HepG2 (cell line): ENCODE data around the gene MRFAP1. TPM values are rescaled to one million over a fixed set of nuclear protein-coding genes. Genes with fewer than 3 reads are reported as not detected.
A peak's percentile ranks its signal among the peaks of the same experiment; 100 is the strongest.

Experiments
- ATAC-seq: fragments of 200-7000 bp; cut with Tn5 transposase; 3 replicates; pipeline ENCODE4 v1.9.1; 2020; ENCODE audit warnings: mild to moderate bottlenecking, moderate library complexity
- BruUV-seq: library from RNA; stranded (reverse); fragments of 400-500 nt; replicated peaks from 2 replicates; lab custom pipeline; 2021; lab: Mats Ljungman, UMichigan
- CTCF ChIA-PET: fragments of 300-600 bp; formaldehyde crosslinking; extraction: SDS; loops from one replicate; lab custom pipeline; 2021; ENCODE audit warnings: low total read pairs, inconsistent platforms, low intra/inter-chr PET ratio; lab: Yijun Ruan, JAX
- POLR2A ChIA-PET: fragments of 350-600 bp; sonication (Branson Sonifier 250); formaldehyde crosslinking; loops from one replicate; lab custom pipeline; 2020; ENCODE audit warnings: antibody characterized with exemption, inconsistent platforms; lab: Yijun Ruan, JAX
- DNase-seq: peaks from one replicate; pipeline ENCODE4 v3.0.0-alpha.2; 2015; ENCODE audit warnings: low spot score
- FAIRE-seq: peaks from 3 replicates; lab custom pipeline; 2011; peaks lifted over from hg19 to GRCh38; lab: Jason Lieb, UNC
- H2AFZ ChIP-seq: one replicate; pipeline ENCODE4 v1.6.1; 2011; ENCODE audit warnings: low read length, inconsistent platforms
- H3K27ac ChIP-seq: fragments of 300-600 bp; 3 replicates; pipeline ENCODE4 v1.8.0; 2011; ENCODE audit warnings: mixed run types, mild to moderate bottlenecking, mixed read lengths, low read length, inconsistent platforms; ENCODE audit not compliant: insufficient read depth; ENCODE audit errors: extremely low read length
- H3K27me3 ChIP-seq, 2 experiments: fragments of 200-600 bp in 1 of 2; 2 replicates in 1 of 2; 3 replicates in 1 of 2; pipeline versions ENCODE4 v1.6.0 to v1.8.0; 2011; ENCODE audit warnings: low read length in 2 of 2, mild to moderate bottlenecking in 2 of 2, moderate library complexity in 2 of 2, inconsistent platforms in 1 of 2; ENCODE audit not compliant: insufficient read depth in 2 of 2, control insufficient read depth in 1 of 2
- H3K36me3 ChIP-seq, 2 experiments: fragments of 200-600 bp in 1 of 2; replicated peaks in 1 of 2; 2 replicates in 1 of 2; 3 replicates in 1 of 2; pipeline versions ENCODE4 v1.5.1 to v1.8.0; 2011; ENCODE audit warnings: low read length in 2 of 2, inconsistent platforms in 1 of 2; ENCODE audit not compliant: insufficient read depth in 2 of 2, control insufficient read depth in 1 of 2
- H3K4me1 ChIP-seq: 2 replicates; pipeline ENCODE4 v1.5.1; 2012; ENCODE audit warnings: low read length, inconsistent platforms; ENCODE audit not compliant: insufficient read depth
- H3K4me2 ChIP-seq: 2 replicates; pipeline ENCODE4 v1.6.0; 2011; ENCODE audit warnings: low read depth, low read length, inconsistent platforms
- H3K4me3 ChIP-seq, 3 experiments: fragments of 200-600 bp in 1 of 3; sonication (generic), shearing (Covaris generic) in 1 of 3; replicated peaks in 1 of 3; 2 replicates each; pipeline ENCODE4 v1.5.1; 2011 to 2016; ENCODE audit warnings: low read length in 3 of 3, inconsistent platforms in 2 of 3, low read depth in 2 of 3, mild to moderate bottlenecking in 2 of 3, control low read depth in 1 of 3, mixed read lengths in 1 of 3; ENCODE audit not compliant: insufficient read depth in 1 of 3
- H3K79me2 ChIP-seq: one replicate; pipeline ENCODE4 v1.6.1; 2011; ENCODE audit warnings: low read length, inconsistent platforms; ENCODE audit not compliant: insufficient read depth
- H3K9ac ChIP-seq: 2 replicates; pipeline ENCODE4 v1.6.0; 2011; ENCODE audit warnings: mild to moderate bottlenecking, low read depth, low read length, inconsistent platforms; ENCODE audit not compliant: insufficient read depth
- H3K9me3 ChIP-seq: 2 replicates; pipeline ENCODE4 v1.5.1; 2012; ENCODE audit warnings: mild to moderate bottlenecking, low read length
- H4K20me1 ChIP-seq: 2 replicates; pipeline ENCODE4 v1.6.0; 2011; ENCODE audit warnings: inconsistent platforms, mild to moderate bottlenecking, low read length, moderate library complexity; ENCODE audit not compliant: insufficient read depth
- ERF ChIP-seq: IDR thresholded peaks from 2 replicates; pipeline ENCODE4 v1.6.1; 2018; ENCODE audit warnings: missing biosample characterization, missing genetic modification reagents
- GTF2F1 ChIP-seq: fragments of 150-350 bp; IDR thresholded peaks from 2 replicates; pipeline ENCODE4 v1.6.1; 2014; ENCODE audit warnings: low read length
- JUN ChIP-seq: sonication (generic); formaldehyde crosslinking; IDR thresholded peaks from 2 replicates; pipeline ENCODE4 v1.4.0; 2020; ENCODE audit warnings: mild to moderate bottlenecking, missing genetic modification reagents
- LRRFIP1 ChIP-seq: sonication (generic); formaldehyde crosslinking; conservative IDR thresholded peaks from 2 replicates; pipeline ENCODE4 v1.4.0; 2020; ENCODE audit warnings: missing genetic modification reagents
- MNT ChIP-seq: fragments of 450-650 bp; IDR thresholded peaks from 2 replicates; pipeline ENCODE4 v1.6.1; 2016
- NR2F6 ChIP-seq, 2 experiments: IDR thresholded peaks; 2 replicates each; pipeline ENCODE4 v1.6.1; 2016; ENCODE audit warnings: antibody characterized with exemption in 1 of 2, mild to moderate bottlenecking in 1 of 2
- ZNF720 ChIP-seq: sonication (generic); formaldehyde crosslinking; IDR thresholded peaks from 2 replicates; pipeline ENCODE4 v1.4.0; 2020; ENCODE audit warnings: missing genetic modification reagents
- ZNF768 ChIP-seq: sonication (generic); formaldehyde crosslinking; IDR thresholded peaks from 2 replicates; pipeline ENCODE4 v1.4.0; 2020; ENCODE audit warnings: missing genetic modification reagents
- WGBS: methylation state at CpG from one replicate; pipeline ENCODE4 v1.1.6; 2017; ENCODE audit warnings: low lambda C conversion rate; 5-methylcytosine and 5-hydroxymethylcytosine counted together
- in situ Hi-C: cut with HindIII; loops from 2 replicates; pipeline ENCODE4 v1.10.0; 2017; ENCODE audit warnings: low pct_unique_long_range_greater_than_20kb; ENCODE audit not compliant: extremely low pct_ligation_motif_present
- intact Hi-C: fragments of 100-400 bp; cut with micrococcal nuclease; formaldehyde crosslinking; loops from one replicate; pipeline ENCODE4 v1.10.0; 2022; ENCODE audit not compliant: unreplicated experiment
- polyA plus RNA-seq, 8 experiments: library from polyadenylated mRNA; depleted of rRNA in 3 of 8; stranded (reverse) in 7 of 8; unstranded in 1 of 8; fragments of >200 nt; fragmentation: Illumina TruSeq in 4 of 8; extraction: Trizol in 4 of 8; gene quantifications; 2 replicates each; pipeline versions ENCODE4 v1.2.1 to v1.2.3, GENCODE V29; 2011 to 2016; ENCODE audit warnings: low read depth in 4 of 8, missing spikeins in 1 of 8, mixed read lengths in 1 of 8; ENCODE audit not compliant: insufficient read depth in 1 of 8
- total RNA-seq, 5 experiments: library from RNA; depleted of rRNA; stranded (reverse); fragments of >200 nt; fragmentation: Illumina TruSeq; extraction: Trizol; gene quantifications; 2 replicates each; pipeline ENCODE4 v1.2.3, GENCODE V29; 2016; ENCODE audit warnings: low read depth in 1 of 5

Gene MRFAP1
- total and polyA plus RNA-seq, 2 of the 13 experiments (the other 11 are each of a cell fraction or from before 2014, with no cell fraction given) = 112 to 158 TPM

GRCh38 chr4:6663596-6664393 lies 23.3 kb downstream of the MRFAP1 start (continued):
- TF ChIP-seq LRRFIP1 (CRISPR knock-in tag) (no peak), ZNF720 (CRISPR knock-in tag) (no peak), NR2F6 (IDR thresholded peaks at IDR 0.05) (no peak), NR2F6 (CRISPR knock-in tag; IDR thresholded peaks at IDR 0.05) (no peak), JUN (no peak), GTF2F1 (no peak)
- TF ChIP-seq, all 625 proteins: peak for 0

- TF ChIP-seq ZNF768 (CRISPR knock-in tag) (no peak), ERF (CRISPR knock-in tag) (no peak), MNT (peak; percentile 42; the same call in 1 of the 2 replicates)
- BruUV-seq = no TSS peak
- no peaks in the 10 kb centered on the region for H3K27me3 ChIP-seq
- no peak for DNase-seq
- H2AFZ ChIP-seq = no peak overlapping the region
- ChIA-PET POLR2A (no interaction called here), CTCF (no interaction called here)
- peaks cover 4% of the 10 kb centered on the region for H3K4me1 ChIP-seq
- WGBS = 94% methylated on average over 9 of the region's 9 CpGs
- H4K20me1 ChIP-seq = no peaks in the 10 kb centered on the region
- H3K36me3 ChIP-seq = no peaks in the 10 kb centered on the region; a peak in 1 of 5 replicates
- no peaks in the 10 kb centered on the region for H3K79me2 ChIP-seq
- no peak; the same call in 2 of the 3 replicates for ATAC-seq
- no peaks in the 10 kb centered on the region for H3K9me3 ChIP-seq
- H3K4me3 ChIP-seq = no peak overlapping the region
- FAIRE-seq = no peak
- intact Hi-C loops (no loop called here), in situ Hi-C loops (no loop called here)
- no peak overlapping the region for H3K4me2 ChIP-seq
- H3K9ac ChIP-seq = no peak overlapping the region
- H3K27ac ChIP-seq = no peak overlapping the region
Observed at GRCh38 chr4:6665320-6665654, 24.8 kb downstream of the MRFAP1 start.
